Measurements from ENCODE around the gene JARID2. TPM values are rescaled to one million over a fixed set of nuclear protein-coding genes. Genes with fewer than 3 reads are reported as not detected.

JARID2 gene
- polyA plus RNA-seq, 1 of the 3 experiments (the other 2 are of a cell fraction): 3.4 TPM

DNA sequence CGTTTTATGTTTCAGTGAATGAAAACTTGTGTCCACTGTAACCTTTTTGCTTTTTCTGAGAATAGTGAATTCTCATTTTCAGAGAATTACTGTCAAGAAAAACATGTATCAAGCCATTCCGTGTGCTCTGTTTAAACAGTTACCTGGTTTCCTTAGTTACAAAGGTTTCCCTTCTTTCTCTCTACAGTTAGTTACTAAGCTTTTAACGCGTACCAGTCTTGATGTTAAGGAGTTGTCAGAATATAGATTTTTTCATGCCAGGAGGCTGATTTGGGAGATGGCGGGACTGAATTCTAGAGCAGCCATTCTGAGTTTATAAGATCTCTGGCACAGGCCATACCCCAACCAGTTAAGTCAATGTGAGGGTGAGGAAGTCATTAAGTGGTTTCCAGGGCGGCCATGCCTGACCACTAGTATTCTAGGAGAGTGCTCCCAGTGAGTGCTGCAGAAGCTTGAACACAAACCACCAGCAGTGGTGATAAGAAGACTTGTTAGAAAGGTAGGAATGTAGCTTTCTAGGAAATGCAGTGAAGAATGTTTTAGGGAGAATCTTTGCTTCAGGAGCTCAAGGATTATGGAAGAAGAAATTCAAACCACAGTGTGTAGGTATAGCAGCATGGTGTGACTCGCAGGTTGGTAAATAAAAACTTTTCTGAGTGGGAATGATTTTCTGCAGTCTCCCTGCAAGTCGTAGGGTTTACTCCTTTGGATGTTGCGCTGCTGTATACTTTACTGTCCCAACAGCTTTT is 112.9 kb downstream of the JARID2 start:
- no peak overlapping the region for H3K9ac ChIP-seq
- H3K4me1 ChIP-seq (ENCODE audit: control insufficient read depth in 1 of 2, insufficient read depth in 2 of 2, low read depth in 1 of 2, low read length in 1 of 2): peaks cover 0 to 11% of the 10 kb centered on the region in 2 experiments; a peak in 3 of 4 replicates
- CTCF ChIA-PET: interaction anchor here (0.6 to 2.4 kb wide), 4 partner anchors 10 to 888 kb away, joined by 3 to 6 read pairs (median 3); no protein-coding TSS in a partner anchor
- H2AFZ ChIP-seq (ENCODE audit: low read depth): no peak overlapping the region
- no peaks in the 10 kb centered on the region for H3F3A ChIP-seq (replicated peaks; ENCODE audit: insufficient read depth)
- no peaks in the 10 kb centered on the region for H3K9me2 ChIP-seq
- 95% methylated on average over 9 of the region's 9 CpGs for WGBS (ENCODE audit: low lambda C conversion rate)
- H3K9me3 ChIP-seq: no peaks in the 10 kb centered on the region
- TF ChIP-seq POLR2AphosphoS5 (IDR thresholded peaks at IDR 0.05; ENCODE audit: low read depth, low read length): no peak
- TF ChIP-seq, protein P1, sequence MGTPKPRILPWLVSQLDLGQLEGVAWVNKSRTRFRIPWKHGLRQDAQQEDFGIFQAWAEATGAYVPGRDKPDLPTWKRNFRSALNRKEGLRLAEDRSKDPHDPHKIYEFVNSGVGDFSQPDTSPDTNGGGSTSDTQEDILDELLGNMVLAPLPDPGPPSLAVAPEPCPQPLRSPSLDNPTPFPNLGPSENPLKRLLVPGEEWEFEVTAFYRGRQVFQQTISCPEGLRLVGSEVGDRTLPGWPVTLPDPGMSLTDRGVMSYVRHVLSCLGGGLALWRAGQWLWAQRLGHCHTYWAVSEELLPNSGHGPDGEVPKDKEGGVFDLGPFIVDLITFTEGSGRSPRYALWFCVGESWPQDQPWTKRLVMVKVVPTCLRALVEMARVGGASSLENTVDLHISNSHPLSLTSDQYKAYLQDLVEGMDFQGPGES (IDR thresholded peaks at IDR 0.05; ENCODE audit: low read depth, low read length): no peak
- TF ChIP-seq TCF12 (IDR thresholded peaks at IDR 0.05): no peak
- TF ChIP-seq YY1 (IDR thresholded peaks at IDR 0.05; ENCODE audit: low read depth): no peak
- TF ChIP-seq EP300 (IDR thresholded peaks at IDR 0.05; ENCODE audit: borderline replicate concordance in 1 of 2, low read depth in 1 of 2, low read length in 1 of 2): no peak
- TF ChIP-seq, protein P2, sequence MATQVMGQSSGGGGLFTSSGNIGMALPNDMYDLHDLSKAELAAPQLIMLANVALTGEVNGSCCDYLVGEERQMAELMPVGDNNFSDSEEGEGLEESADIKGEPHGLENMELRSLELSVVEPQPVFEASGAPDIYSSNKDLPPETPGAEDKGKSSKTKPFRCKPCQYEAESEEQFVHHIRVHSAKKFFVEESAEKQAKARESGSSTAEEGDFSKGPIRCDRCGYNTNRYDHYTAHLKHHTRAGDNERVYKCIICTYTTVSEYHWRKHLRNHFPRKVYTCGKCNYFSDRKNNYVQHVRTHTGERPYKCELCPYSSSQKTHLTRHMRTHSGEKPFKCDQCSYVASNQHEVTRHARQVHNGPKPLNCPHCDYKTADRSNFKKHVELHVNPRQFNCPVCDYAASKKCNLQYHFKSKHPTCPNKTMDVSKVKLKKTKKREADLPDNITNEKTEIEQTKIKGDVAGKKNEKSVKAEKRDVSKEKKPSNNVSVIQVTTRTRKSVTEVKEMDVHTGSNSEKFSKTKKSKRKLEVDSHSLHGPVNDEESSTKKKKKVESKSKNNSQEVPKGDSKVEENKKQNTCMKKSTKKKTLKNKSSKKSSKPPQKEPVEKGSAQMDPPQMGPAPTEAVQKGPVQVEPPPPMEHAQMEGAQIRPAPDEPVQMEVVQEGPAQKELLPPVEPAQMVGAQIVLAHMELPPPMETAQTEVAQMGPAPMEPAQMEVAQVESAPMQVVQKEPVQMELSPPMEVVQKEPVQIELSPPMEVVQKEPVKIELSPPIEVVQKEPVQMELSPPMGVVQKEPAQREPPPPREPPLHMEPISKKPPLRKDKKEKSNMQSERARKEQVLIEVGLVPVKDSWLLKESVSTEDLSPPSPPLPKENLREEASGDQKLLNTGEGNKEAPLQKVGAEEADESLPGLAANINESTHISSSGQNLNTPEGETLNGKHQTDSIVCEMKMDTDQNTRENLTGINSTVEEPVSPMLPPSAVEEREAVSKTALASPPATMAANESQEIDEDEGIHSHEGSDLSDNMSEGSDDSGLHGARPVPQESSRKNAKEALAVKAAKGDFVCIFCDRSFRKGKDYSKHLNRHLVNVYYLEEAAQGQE (IDR thresholded peaks at IDR 0.05; ENCODE audit: low read depth, low read length): no peak
- TF ChIP-seq ELF1 (IDR thresholded peaks at IDR 0.05): no peak
- no peak for TF ChIP-seq RXRA (IDR thresholded peaks at IDR 0.05; ENCODE audit: borderline replicate concordance, low read depth)
- no peak for TF ChIP-seq FOSL2 (IDR thresholded peaks at IDR 0.05; ENCODE audit: borderline replicate concordance, low read depth)
- TF ChIP-seq JUND (IDR thresholded peaks at IDR 0.05): no peak
- TF ChIP-seq NRF1 (IDR thresholded peaks at IDR 0.05; ENCODE audit: low read depth, low read length): no peak
- TF ChIP-seq MXI1 (IDR thresholded peaks at IDR 0.05; ENCODE audit: low read depth, low read length): no peak
- TF ChIP-seq, protein P3, sequence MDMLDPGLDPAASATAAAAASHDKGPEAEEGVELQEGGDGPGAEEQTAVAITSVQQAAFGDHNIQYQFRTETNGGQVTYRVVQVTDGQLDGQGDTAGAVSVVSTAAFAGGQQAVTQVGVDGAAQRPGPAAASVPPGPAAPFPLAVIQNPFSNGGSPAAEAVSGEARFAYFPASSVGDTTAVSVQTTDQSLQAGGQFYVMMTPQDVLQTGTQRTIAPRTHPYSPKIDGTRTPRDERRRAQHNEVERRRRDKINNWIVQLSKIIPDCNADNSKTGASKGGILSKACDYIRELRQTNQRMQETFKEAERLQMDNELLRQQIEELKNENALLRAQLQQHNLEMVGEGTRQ (IDR thresholded peaks at IDR 0.05; ENCODE audit: borderline replicate concordance, low read depth, low read length): no peak
- no peak for TF ChIP-seq NFIC (IDR thresholded peaks at IDR 0.05; ENCODE audit: borderline replicate concordance)
- TF ChIP-seq, protein P4, sequence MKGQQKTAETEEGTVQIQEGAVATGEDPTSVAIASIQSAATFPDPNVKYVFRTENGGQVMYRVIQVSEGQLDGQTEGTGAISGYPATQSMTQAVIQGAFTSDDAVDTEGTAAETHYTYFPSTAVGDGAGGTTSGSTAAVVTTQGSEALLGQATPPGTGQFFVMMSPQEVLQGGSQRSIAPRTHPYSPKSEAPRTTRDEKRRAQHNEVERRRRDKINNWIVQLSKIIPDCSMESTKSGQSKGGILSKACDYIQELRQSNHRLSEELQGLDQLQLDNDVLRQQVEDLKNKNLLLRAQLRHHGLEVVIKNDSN (IDR thresholded peaks at IDR 0.05; ENCODE audit: borderline replicate concordance, low read depth): no peak
- TF ChIP-seq GABPA (IDR thresholded peaks at IDR 0.05; ENCODE audit: low read depth): no peak
- TF ChIP-seq, protein P5, sequence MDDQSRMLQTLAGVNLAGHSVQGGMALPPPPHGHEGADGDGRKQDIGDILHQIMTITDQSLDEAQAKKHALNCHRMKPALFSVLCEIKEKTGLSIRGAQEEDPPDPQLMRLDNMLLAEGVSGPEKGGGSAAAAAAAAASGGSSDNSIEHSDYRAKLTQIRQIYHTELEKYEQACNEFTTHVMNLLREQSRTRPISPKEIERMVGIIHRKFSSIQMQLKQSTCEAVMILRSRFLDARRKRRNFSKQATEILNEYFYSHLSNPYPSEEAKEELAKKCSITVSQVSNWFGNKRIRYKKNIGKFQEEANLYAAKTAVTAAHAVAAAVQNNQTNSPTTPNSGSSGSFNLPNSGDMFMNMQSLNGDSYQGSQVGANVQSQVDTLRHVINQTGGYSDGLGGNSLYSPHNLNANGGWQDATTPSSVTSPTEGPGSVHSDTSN (IDR thresholded peaks at IDR 0.05): no peak
- no peak for TF ChIP-seq TAF1 (IDR thresholded peaks at IDR 0.05; ENCODE audit: borderline replicate concordance, low read depth, low read length)
- TF ChIP-seq FOXJ3 (CRISPR knock-in tag; IDR thresholded peaks at IDR 0.05): no peak
- TF ChIP-seq RFX5 (IDR thresholded peaks at IDR 0.05; ENCODE audit: low read length): no peak
- no peak overlapping the region for H3K4me3 ChIP-seq (ENCODE audit: low read depth in 2 of 2, low read length in 1 of 2)
- no peak for DNase-seq
- peaks cover 7% of the 10 kb centered on the region for H3K79me2 ChIP-seq (ENCODE audit: insufficient read depth)
- H3K27me3 ChIP-seq (ENCODE audit: insufficient read depth): no peaks in the 10 kb centered on the region
- H3K4me2 ChIP-seq: no peak overlapping the region
- POLR2A ChIA-PET: no interaction called here
- H3K27ac ChIP-seq (ENCODE audit: low read depth in 2 of 2, low read length in 1 of 2): no peak overlapping the region
- no peaks in the 10 kb centered on the region for H3K36me3 ChIP-seq (replicated peaks in 1 of 2; ENCODE audit: control insufficient read depth in 1 of 2, insufficient read depth in 2 of 2, low read length in 1 of 2)
- no peaks in the 10 kb centered on the region; the same call in 1 of the 2 replicates for H4K20me1 ChIP-seq (ENCODE audit: insufficient read depth)

All from SK-N-SH (cell line).